Amniotic epithelial cell (primary cell): ENCODE data around the gene NUP205.
"Not testable (repeated sequence)": the region's sequence is repeated elsewhere in the genome, so short reads cannot be mapped to it uniquely, and the experiment has no call there.

Source experiments
- DNase-seq: peaks from one replicate; pipeline ENCODE4 v3.0.0-alpha.2; 2010; ENCODE audit warnings: low read depth

Gene NUP205

GRCh38 chr7:135666846-135667245, 109.1 kb downstream of the NUP205 start:
- no peak for DNase-seq

GRCh38 chr7:135667626-135668025, 109.9 kb downstream of the NUP205 start:
- DNase-seq, result not testable (repeated sequence)

GRCh38 chr7:135668852-135669395, 111.2 kb downstream of the NUP205 start:
- DNase-seq, result not testable (repeated sequence)

- DNase-seq, result no peak
Measured at GRCh38 chr7:135669774-135670173, 112.1 kb downstream of the NUP205 start.

GRCh38 chr7:135670179-135670578, 112.5 kb downstream of the NUP205 start:
- DNase-seq, result peak; percentile 49

GRCh38 chr7:135672560-135673359, 115.0 kb downstream of the NUP205 start:
- DNase-seq, result peak; percentile 74

GRCh38 chr7:135673360-135673706, 115.6 kb downstream of the NUP205 start:
- peak; percentile 53 for DNase-seq

- peak; percentile 65 for DNase-seq
Measured at GRCh38 chr7:135678612-135679575, 121.2 kb downstream of the NUP205 start.

GRCh38 chr7:135681762-135682161, 124.0 kb downstream of the NUP205 start:
- DNase-seq, result no peak

- DNase-seq, result no peak
Measured at GRCh38 chr7:135682191-135682590, 124.5 kb downstream of the NUP205 start.

- no peak for DNase-seq
Measured at GRCh38 chr7:135683609-135684008, 125.9 kb downstream of the NUP205 start.

- DNase-seq, result peak; percentile 55
Measured at GRCh38 chr7:135684136-135684535, 126.4 kb downstream of the NUP205 start.

- no peak for DNase-seq
Measured at GRCh38 chr7:135684699-135685098, 127.0 kb downstream of the NUP205 start.

- DNase-seq, result no peak
Measured at GRCh38 chr7:135685306-135686084, 127.8 kb downstream of the NUP205 start.

GRCh38 chr7:135687466-135687865, 129.7 kb downstream of the NUP205 start:
- DNase-seq, result no peak

GRCh38 chr7:135690566-135690965, 132.8 kb downstream of the NUP205 start:
- peak; percentile 35 for DNase-seq

- DNase-seq, result no peak
Measured at GRCh38 chr7:135692055-135692454, 134.3 kb downstream of the NUP205 start.

- DNase-seq, result not testable (repeated sequence)
Measured at GRCh38 chr7:135692606-135693005, 134.9 kb downstream of the NUP205 start.

GRCh38 chr7:135693558-135693957, 135.8 kb downstream of the NUP205 start:
- DNase-seq, result no peak

- no peak for DNase-seq
Measured at GRCh38 chr7:135697276-135698049, 139.7 kb downstream of the NUP205 start.
